Activated CD8-positive, alpha-beta memory T cell treated with anti-CD3 and anti-CD28 coated beads for 1 hour (primary cell): Measurements from ENCODE around the gene TNFSF10.
"Not testable (repeated sequence)": the region's sequence is repeated elsewhere in the genome, so short reads cannot be mapped to it uniquely, and the experiment has no call there.

Experiments
- DNase-seq, 2 donors: peaks; one replicate each; pipeline ENCODE4 v3.0.0-alpha.2; 2020; ENCODE audit warnings: low read depth in 1 of 2; ENCODE audit errors: extremely low read depth in 1 of 2

TNFSF10 gene

DNA sequence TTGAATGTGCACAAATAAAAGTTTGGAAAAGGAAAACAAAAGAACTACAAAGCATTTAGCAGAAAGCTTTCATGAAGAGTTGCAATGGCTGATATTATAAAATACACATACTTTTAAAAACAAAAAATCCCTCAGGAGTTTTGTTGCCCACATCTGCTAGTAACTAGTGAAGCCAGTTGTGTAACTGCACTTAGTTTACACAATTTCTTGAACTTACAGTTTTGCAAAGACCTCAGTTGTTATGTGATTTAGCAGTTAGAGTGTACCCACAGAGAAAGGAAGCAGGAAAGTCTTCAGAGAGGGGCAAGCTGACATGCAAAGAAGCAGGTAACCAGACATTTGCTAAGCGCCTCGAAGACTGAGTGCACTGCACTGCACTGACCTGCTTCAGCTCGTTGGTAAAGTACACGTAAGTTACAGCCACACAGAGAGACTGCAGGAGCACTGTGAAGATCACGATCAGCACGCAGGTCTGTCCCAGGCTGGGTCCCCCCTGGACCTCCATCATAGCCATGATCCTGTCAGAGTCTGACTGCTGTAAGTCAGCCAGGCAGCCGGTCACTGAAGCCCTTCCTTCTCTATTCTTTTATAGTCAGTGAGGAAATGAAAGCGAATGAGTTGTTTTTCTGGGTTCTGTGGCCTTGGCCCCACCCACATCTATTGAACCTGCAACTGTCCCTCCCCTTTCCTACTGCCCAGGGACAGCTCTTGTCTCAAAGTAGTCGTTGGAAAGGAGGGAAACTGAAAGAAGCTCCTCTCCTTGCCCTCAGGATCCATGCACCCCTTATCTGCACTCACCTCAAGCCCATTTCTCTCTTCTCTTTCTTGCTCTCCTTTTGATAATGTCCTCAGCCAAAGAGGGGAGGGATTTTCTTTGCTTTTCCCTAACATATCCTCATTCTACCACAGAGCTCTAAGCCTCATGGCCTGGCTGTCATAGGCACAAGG, at the start of gene TNFSF10:
Gene TNFSF10, minus strand, starts transcription at position 560 of the 948 bp plus-strand sequence. Its CDS starts 46 bp downstream, at position 514.
- peak in 1 of 2 donors; percentile 9 for DNase-seq

DNA sequence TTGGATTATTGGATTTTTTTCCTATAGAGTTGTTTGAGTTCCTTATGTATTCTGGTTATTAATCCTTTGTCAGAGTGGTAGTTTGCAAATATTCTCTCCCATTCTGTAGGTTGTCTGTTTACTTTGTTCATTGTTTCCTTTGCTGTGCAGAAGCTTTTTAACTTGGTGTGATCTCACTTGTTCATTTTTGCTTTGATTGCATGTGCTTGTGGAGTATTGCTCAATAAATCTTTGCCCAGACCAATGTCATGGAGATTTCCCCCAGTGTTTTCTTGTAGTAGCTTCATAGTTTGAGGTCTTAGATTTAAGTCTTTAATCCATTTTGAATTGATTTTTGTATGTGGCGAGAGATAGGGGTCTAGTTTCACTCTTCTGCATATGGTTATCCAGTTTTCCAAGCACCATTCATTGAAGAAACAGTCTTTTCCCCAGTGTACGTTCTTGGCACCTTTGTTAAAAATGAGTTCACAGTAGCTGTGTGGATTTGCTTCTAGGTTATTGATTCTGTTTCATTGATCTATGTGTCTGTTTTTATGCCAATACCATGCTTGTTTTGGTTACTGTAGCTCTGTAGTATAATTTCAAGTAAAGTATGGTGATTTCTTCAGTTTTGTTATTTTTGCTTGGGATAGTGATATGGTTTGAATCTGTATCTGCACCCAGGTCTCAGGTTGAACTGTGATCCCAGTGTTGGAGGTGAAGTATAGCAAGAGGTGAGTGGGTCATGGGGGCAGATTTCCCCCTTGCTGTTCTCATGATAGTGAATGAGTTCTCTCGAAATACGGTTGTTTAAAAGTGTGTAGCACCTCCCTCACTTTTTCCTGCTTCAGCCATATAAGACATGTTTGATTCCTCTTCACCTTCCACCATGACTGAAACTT, 46.1 kb upstream of the TNFSF10 start:
- no peak for DNase-seq

DNA sequence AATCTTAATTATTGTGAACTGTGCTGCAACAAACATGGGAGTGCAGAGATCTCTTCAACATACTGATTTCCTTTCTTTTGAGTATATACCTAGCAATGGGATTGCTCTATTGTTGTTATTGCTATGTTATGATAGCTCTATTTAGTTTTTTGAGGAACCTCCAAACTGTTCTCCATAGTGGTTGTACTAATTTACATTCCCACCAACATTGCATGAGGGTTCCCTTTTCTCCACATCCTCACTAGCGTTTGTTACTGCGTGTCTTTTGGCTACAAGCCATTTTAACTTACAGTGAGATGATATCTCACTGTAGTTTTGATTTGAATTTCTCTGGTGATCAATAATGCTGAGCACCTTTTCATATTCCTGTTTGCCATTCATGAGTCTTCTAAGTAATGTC, 45.5 kb upstream of the TNFSF10 start:
- DNase-seq: no peak

GRCh38 chr3:172566785-172567184, 43.6 kb upstream of the TNFSF10 start:
- DNase-seq: not testable (repeated sequence)

DNA sequence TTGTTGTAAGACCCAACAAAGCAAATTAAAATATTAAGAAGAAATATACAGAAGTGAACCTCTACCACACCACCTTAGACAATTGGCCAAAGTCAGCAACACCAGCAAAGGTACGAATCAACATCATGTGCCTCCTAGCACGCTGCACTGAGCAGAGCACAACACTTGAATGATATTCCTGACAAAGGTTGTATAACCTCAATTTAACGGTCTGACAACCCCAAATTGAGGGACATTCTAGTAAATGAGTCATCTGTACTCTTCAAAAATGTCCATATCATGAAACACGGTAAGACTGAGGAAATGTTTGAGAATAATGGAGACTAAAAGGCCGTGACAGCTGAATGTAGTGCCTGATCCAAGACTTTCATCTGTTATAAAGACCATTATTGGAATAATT, 41.3 kb upstream of the TNFSF10 start:
- no peak for DNase-seq

- DNase-seq: no peak
These were observed 39.9 kb upstream of the TNFSF10 start for GRCh38 chr3:172562871-172563865.

DNA sequence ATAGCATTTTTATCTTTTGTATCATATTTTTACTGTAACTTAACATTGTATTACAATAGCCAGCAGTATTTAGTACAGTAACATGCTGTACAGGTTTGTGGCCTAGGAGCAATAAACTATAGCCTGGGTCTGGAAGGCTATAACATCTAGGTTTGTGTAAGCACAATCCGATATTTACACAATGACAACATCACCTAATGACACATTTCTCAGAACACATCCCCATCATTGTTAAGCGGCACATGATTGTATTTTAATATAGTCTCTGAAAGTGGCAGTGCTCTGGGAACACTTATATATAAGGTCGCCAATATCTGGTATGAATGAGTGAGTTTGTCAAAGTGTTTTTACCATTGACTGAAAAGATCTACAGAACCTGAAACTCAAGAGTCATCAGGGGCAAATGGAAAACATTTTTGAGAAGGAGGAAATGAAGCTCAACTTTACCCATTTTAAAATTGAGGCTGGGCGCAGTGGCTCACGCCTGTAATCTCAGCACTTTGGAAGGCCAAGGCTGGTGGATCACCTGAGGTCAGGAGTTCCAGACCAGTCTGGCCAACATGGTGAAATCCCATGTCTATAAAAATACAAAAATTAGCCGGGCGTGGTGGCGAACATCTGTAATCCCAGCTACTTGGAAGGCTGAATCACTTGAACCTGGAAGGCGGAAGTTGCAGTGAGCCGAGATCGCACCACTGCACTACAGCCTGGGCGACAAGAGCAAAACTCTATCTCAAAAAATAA, 38.8 kb upstream of the TNFSF10 start:
- DNase-seq: no peak

DNA sequence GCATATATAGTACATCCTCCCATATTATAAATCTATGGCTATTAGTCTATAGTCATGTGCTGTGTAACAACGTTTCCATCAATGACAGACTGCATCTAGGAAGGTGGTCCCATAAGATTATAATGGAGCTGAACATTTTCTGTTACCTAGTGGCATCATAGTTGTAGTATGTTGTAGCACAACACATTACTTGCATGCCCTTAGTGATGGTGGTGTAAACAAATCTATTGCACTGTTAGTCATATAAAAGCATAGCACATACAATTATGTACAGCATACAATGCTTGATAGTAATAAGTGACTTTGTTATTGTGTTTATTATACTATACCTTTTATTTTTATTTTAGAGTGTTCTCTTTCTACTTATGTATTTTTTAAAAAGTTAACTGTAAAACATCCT, 37.4 kb upstream of the TNFSF10 start:
- no peak for DNase-seq

GRCh38 chr3:172560026-172560425, 36.8 kb upstream of the TNFSF10 start:
- DNase-seq: no peak

DNA sequence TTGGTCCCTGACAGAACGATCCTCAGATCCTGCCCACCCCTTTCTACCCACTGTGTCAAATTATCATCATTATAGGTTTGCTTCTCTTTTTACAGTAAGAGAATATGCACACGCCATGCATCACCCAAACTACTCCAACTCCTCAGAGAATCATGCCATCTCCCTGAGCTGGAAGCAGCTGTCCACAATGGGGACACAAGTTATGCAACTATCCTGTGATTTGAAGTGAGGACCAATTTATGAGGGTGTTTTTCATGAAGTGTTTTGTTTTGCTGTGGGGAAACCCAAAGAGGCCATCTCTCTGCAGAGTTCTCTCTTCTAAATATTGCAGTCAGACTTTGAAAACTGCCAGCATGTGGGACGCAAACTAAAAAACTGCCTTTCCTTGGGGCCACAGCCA, 35.8 kb upstream of the TNFSF10 start:
- no peak for DNase-seq

GRCh38 chr3:172557515-172558220, 34.4 kb upstream of the TNFSF10 start:
- no peak for DNase-seq

DNA sequence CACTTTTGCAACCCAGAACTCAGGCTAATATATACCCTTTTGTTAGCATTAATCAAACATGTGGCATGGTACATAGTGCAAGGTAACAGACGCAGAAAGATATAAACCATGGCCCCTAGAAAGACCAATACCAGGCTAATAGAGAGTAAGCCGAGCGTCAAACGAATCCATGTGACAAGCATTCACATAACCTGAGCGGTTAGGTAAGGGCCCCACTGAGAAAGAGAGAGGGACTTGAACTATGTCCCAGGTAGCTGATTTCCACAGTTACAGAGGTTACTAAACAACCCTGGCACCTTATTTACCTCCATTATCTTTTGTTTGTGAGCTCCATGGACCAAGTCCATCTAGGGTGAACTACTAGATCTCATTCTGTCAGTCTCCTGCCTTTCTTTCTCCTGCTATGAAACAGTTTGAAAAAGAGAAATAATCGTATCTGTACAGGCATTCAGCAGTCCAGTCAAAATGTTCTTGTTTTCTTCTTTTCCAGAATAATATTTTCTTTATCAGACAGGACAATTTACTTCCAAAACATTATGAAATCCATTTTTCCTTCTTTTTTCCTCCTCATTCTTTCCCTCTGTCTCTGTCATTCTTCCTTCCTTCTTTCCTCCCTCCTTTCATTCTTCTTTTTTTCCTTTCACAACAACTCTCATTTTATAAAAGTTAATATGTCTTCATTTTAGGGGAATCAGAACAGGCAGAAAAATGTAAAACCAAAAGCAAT, 30.5 kb upstream of the TNFSF10 start:
- no peak for DNase-seq

- no peak for DNase-seq
These were observed 29.4 kb upstream of the TNFSF10 start for GRCh38 chr3:172552607-172553006.

DNA sequence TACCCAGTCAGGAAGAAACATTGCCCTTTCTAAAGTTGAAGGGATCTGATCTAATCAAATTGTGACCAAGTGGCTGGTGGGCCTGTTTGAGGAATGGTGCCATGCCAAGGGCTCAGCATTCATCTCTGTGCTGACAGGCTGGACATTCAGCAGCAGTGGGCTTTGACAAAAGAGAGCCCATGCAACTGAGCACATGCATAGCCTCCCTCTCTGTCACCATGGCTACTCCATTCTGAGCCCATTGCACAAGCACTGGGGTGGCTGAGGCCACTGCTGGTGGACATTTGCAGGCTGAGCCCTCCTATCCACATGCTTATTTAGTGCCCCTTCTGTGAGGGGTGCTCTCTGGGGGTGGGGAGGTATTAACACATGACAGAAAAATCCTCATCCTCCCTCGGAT, 28.6 kb upstream of the TNFSF10 start:
- no peak for DNase-seq

GRCh38 chr3:172550347-172550943, 27.2 kb upstream of the TNFSF10 start:
- DNase-seq: peak in 1 of 2 donors; percentile 24

- DNase-seq: no peak
These were observed 25.9 kb upstream of the TNFSF10 start for GRCh38 chr3:172549144-172549543.

- DNase-seq: no peak
These were observed 23.5 kb upstream of the TNFSF10 start for GRCh38 chr3:172546628-172547214.

DNA sequence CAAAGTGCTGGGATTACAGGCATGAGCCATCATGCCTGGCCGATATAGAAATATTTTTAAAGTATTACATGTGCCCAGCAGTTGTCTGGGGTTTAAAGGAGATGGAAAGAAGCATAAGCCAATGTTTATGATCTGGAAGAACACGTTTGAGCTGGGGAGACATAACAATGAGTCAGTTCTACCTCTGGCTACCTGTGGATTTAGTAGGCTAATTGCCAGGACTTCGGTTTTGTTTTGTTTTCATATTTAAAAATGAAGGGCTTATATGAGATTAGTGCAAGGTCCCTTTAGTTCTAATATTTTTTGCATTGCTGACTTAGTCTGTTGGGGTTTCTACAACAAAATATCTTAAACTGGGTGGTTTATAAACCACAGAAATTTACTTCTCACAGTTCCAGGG, 22.9 kb upstream of the TNFSF10 start:
- DNase-seq: no peak
